H1 (cell line): ENCODE results near the gene KIR3DL2.
"Not testable (repeated sequence)": the region's sequence is repeated elsewhere in the genome, so short reads cannot be mapped to it uniquely, and the experiment has no call there.

Source experiments
- EP300 ChIP-seq, 2 experiments: IDR thresholded peaks; 1 replicate in 1 of 2; 2 replicates in 1 of 2; pipeline ENCODE4 v1.6.1; 2011 to 2012; ENCODE audit warnings: low read depth in 2 of 2, low read length in 2 of 2, mild to moderate bottlenecking in 2 of 2, borderline replicate concordance in 1 of 2, inconsistent platforms in 1 of 2, moderate library complexity in 1 of 2
- EZH2 ChIP-seq: fragments of 200-600 bp; sonication (generic); IDR thresholded peaks from 2 replicates; pipeline ENCODE4 v1.7.1; 2012; ENCODE audit warnings: low read depth, mild to moderate bottlenecking, moderate library complexity, low read length, inconsistent platforms; ENCODE audit not compliant: severe bottlenecking
- HDAC6 ChIP-seq: IDR thresholded peaks from one replicate; pipeline ENCODE4 v1.7.1; 2012; ENCODE audit warnings: low read depth, mild to moderate bottlenecking, inconsistent platforms, low read length, moderate library complexity
- POLR2A ChIP-seq, 2 experiments: IDR thresholded peaks; 1 replicate in 1 of 2; 2 replicates in 1 of 2; pipeline ENCODE4 v1.6.1; 2011; ENCODE audit warnings: low read depth in 2 of 2, low read length in 2 of 2, mild to moderate bottlenecking in 2 of 2; ENCODE audit errors: control extremely low read depth in 1 of 2
- POLR2AphosphoS5 ChIP-seq: IDR thresholded peaks from 2 replicates; pipeline ENCODE4 v1.6.1; 2011; ENCODE audit warnings: low read depth, low read length
- RFX5 ChIP-seq: IDR thresholded peaks from 2 replicates; pipeline ENCODE4 v1.6.1; 2011; ENCODE audit warnings: low read depth, low read length, improper control_type of control experiment, borderline replicate concordance
- SIN3A ChIP-seq, 2 experiments: IDR thresholded peaks in 1 of 2; conservative IDR thresholded peaks in 1 of 2; 2 replicates each; pipeline ENCODE4 v1.6.1; 2011 to 2012; ENCODE audit warnings: low read length in 2 of 2, improper control_type of control experiment in 1 of 2, low read depth in 1 of 2, mild to moderate bottlenecking in 1 of 2
- SP2 ChIP-seq: IDR thresholded peaks from 2 replicates; pipeline ENCODE4 v1.6.1; 2012; ENCODE audit warnings: mild to moderate bottlenecking, low read length, inconsistent platforms
- SP4 ChIP-seq: IDR thresholded peaks from 2 replicates; pipeline ENCODE4 v1.6.1; 2012; ENCODE audit warnings: low read length, inconsistent platforms
- TEAD4 ChIP-seq: IDR thresholded peaks from 2 replicates; pipeline ENCODE4 v1.6.1; 2012; ENCODE audit warnings: low read depth, low read length, inconsistent platforms, mixed read lengths
- ZNF274 ChIP-seq: IDR thresholded peaks from 2 replicates; pipeline ENCODE4 v1.7.0; 2012; ENCODE audit warnings: low read length, borderline replicate concordance; ENCODE audit errors: extremely low read depth
- TF ChIP-seq, protein P1 (sequence below), 3 experiments: IDR thresholded peaks; 1 replicate in 2 of 3; 2 replicates in 1 of 3; pipeline versions ENCODE4 v1.5.1 to v1.6.1; 2011; ENCODE audit warnings: low read length in 3 of 3, mild to moderate bottlenecking in 3 of 3, inconsistent platforms in 2 of 3, low read depth in 1 of 3, moderate library complexity in 1 of 3; ENCODE audit not compliant: insufficient read depth in 1 of 3; ENCODE audit errors: control extremely low read depth in 1 of 3

DNA sequence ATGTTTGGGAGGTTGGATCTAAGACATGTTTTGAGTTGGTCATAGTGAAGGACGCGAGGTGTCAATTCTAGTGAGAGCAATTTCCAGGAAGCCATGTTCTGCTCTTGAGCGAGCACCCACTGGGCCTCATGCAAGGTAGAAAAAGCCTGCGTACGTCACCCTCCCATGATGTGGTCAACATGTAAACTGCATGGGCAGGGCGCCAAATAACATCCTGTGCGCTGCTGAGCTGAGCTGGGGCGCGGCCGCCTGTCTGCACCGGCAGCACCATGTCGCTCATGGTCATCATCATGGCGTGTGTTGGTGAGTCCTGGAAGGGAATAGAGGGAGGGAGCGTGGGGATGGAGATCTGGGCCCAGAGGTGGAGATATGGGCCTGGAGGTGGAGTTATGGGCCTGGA, 17.7 kb upstream of the KIR3DL2 start, which contains the start of gene KIR2DS4:
- not testable (repeated sequence) for TF ChIP-seq POLR2AphosphoS5; ZNF274; SP2; TEAD4; EP300 (IDR thresholded peaks at IDR 0.05; ENCODE audit: borderline replicate concordance in 1 of 2, low read depth in 2 of 2, low read length in 2 of 2); POLR2A (IDR thresholded peaks at IDR 0.05; ENCODE audit: control extremely low read depth in 1 of 2, low read depth in 2 of 2, low read length in 2 of 2); EZH2; RFX5; SIN3A (conservative IDR thresholded peaks at IDR 0.05 in 1 of 2, IDR thresholded peaks at IDR 0.05 in 1 of 2; ENCODE audit: low read depth in 1 of 2, low read length in 2 of 2); HDAC6; SP4
- TF ChIP-seq, protein P1, sequence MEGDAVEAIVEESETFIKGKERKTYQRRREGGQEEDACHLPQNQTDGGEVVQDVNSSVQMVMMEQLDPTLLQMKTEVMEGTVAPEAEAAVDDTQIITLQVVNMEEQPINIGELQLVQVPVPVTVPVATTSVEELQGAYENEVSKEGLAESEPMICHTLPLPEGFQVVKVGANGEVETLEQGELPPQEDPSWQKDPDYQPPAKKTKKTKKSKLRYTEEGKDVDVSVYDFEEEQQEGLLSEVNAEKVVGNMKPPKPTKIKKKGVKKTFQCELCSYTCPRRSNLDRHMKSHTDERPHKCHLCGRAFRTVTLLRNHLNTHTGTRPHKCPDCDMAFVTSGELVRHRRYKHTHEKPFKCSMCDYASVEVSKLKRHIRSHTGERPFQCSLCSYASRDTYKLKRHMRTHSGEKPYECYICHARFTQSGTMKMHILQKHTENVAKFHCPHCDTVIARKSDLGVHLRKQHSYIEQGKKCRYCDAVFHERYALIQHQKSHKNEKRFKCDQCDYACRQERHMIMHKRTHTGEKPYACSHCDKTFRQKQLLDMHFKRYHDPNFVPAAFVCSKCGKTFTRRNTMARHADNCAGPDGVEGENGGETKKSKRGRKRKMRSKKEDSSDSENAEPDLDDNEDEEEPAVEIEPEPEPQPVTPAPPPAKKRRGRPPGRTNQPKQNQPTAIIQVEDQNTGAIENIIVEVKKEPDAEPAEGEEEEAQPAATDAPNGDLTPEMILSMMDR (IDR thresholded peaks at IDR 0.05; ENCODE audit: control extremely low read depth in 1 of 3, insufficient read depth in 1 of 3, low read depth in 1 of 3, low read length in 3 of 3), result not testable (repeated sequence)
